ENCODE results near the gene CIROP.
A peak's percentile ranks its signal among the peaks of the same experiment; 100 is the strongest.

The CIROP gene

GRCh38 chr14:23140371-23140770, 35.6 kb upstream of the CIROP start:
- TF ChIP-seq CTCF (conservative IDR thresholded peaks at IDR 0.05; ENCODE audit: control insufficient read depth, insufficient read depth, low read depth, low read length), result no peak
- no peak overlapping the region for H3K4me3 ChIP-seq (ENCODE audit: control insufficient read depth, low read depth, low read length)
- DNase-seq (ENCODE audit: low read depth), result no peak

- H3K4me3 ChIP-seq (ENCODE audit: control insufficient read depth, low read depth, low read length), result no peak overlapping the region
- TF ChIP-seq CTCF (conservative IDR thresholded peaks at IDR 0.05; ENCODE audit: control insufficient read depth, insufficient read depth, low read depth, low read length), result no peak
Observed at GRCh38 chr14:23139874-23140273, 35.1 kb upstream of the CIROP start.

GRCh38 chr14:23137813-23138535, 33.2 kb upstream of the CIROP start:
- no peak overlapping the region for H3K4me3 ChIP-seq (ENCODE audit: control insufficient read depth, low read depth, low read length)
- peak; percentile 32 for DNase-seq (ENCODE audit: low read depth)
- no peak for TF ChIP-seq CTCF (conservative IDR thresholded peaks at IDR 0.05; ENCODE audit: control insufficient read depth, insufficient read depth, low read depth, low read length)

More at GRCh38 chr14:23139874-23140273, 35.1 kb upstream of the CIROP start:
- no peak for DNase-seq (ENCODE audit: low read depth)

- TF ChIP-seq CTCF (conservative IDR thresholded peaks at IDR 0.05; ENCODE audit: control insufficient read depth, insufficient read depth, low read depth, low read length), result no peak
- DNase-seq (ENCODE audit: low read depth), result no peak
Observed at GRCh38 chr14:23137192-23137812, 32.5 kb upstream of the CIROP start.

GRCh38 chr14:23136566-23137133, 31.9 kb upstream of the CIROP start:
- no peak for TF ChIP-seq CTCF (conservative IDR thresholded peaks at IDR 0.05; ENCODE audit: control insufficient read depth, insufficient read depth, low read depth, low read length)
- no peak for DNase-seq (ENCODE audit: low read depth)

More at GRCh38 chr14:23137192-23137812, 32.5 kb upstream of the CIROP start:
- no peak overlapping the region for H3K4me3 ChIP-seq (ENCODE audit: control insufficient read depth, low read depth, low read length)

GRCh38 chr14:23132970-23133369, 28.2 kb upstream of the CIROP start:
- DNase-seq (ENCODE audit: low read depth), result no peak
- H3K4me3 ChIP-seq (ENCODE audit: control insufficient read depth, low read depth, low read length), result no peak overlapping the region
- no peak for TF ChIP-seq CTCF (conservative IDR thresholded peaks at IDR 0.05; ENCODE audit: control insufficient read depth, insufficient read depth, low read depth, low read length)

More at GRCh38 chr14:23136566-23137133, 31.9 kb upstream of the CIROP start:
- H3K4me3 ChIP-seq (ENCODE audit: control insufficient read depth, low read depth, low read length), result no peak overlapping the region

Data from fibroblast of mammary gland (primary cell).